GM19193 (cell line): ENCODE measurements around the gene SIGLEC5.
A peak's percentile ranks its signal among the peaks of the same experiment; 100 is the strongest.

Source experiments
- POLR2A ChIP-seq: IDR thresholded peaks from 4 replicates; pipeline ENCODE4 v1.6.1; 2011; ENCODE audit not compliant: insufficient read depth, insufficient read length; ENCODE audit errors: extremely low read depth

The SIGLEC5 gene

GRCh38 chr19:51639916-51640315 lies 9.7 kb upstream of the SIGLEC5 start:
- TF ChIP-seq POLR2A = no peak

GRCh38 chr19:51637362-51637978 lies 7.3 kb upstream of the SIGLEC5 start:
- TF ChIP-seq POLR2A = no peak

GRCh38 chr19:51632126-51632525 lies 1.9 kb upstream of the SIGLEC5 start:
- TF ChIP-seq POLR2A = no peak

- TF ChIP-seq POLR2A = no peak
Measured at GRCh38 chr19:51628153-51628939, 1.9 kb downstream of the SIGLEC5 start.

- TF ChIP-seq POLR2A = no peak
Measured at GRCh38 chr19:51627491-51628138, 2.6 kb downstream of the SIGLEC5 start.

GRCh38 chr19:51626675-51627074 lies 3.5 kb downstream of the SIGLEC5 start:
- no peak for TF ChIP-seq POLR2A

- TF ChIP-seq POLR2A = no peak
Measured at GRCh38 chr19:51621178-51621577, 9.0 kb downstream of the SIGLEC5 start.

- TF ChIP-seq POLR2A = no peak
Measured at GRCh38 chr19:51615991-51616390, 14.2 kb downstream of the SIGLEC5 start.

GRCh38 chr19:51614789-51615188 lies 15.4 kb downstream of the SIGLEC5 start:
- no peak for TF ChIP-seq POLR2A

GRCh38 chr19:51610576-51610975 lies 19.6 kb downstream of the SIGLEC5 start:
- no peak for TF ChIP-seq POLR2A

- no peak for TF ChIP-seq POLR2A
Measured at GRCh38 chr19:51607920-51608562, 22.2 kb downstream of the SIGLEC5 start.

GRCh38 chr19:51607077-51607476 lies 23.1 kb downstream of the SIGLEC5 start:
- no peak for TF ChIP-seq POLR2A

GRCh38 chr19:51602189-51602854 lies 27.9 kb downstream of the SIGLEC5 start:
- no peak for TF ChIP-seq POLR2A

GRCh38 chr19:51600940-51601580 lies 29.1 kb downstream of the SIGLEC5 start:
- peak; percentile 25 for TF ChIP-seq POLR2A

- peak; percentile 79 for TF ChIP-seq POLR2A
Measured at GRCh38 chr19:51599084-51599483, 31.1 kb downstream of the SIGLEC5 start.
